Prostate gland (tissue), 2 donors: ENCODE measurements around the gene NEK6. TPM values are rescaled to one million over a fixed set of nuclear protein-coding genes. Genes with fewer than 3 reads are reported as not detected.
A peak's percentile ranks its signal among the peaks of the same experiment; 100 is the strongest.

Source experiments
- DNase-seq: peaks from one replicate; pipeline ENCODE4 v3.0.0-alpha.2; 2019; ENCODE audit warnings: low spot score
- H3K27ac ChIP-seq, 2 donors: fragments of 200-600 bp; sonication (generic); 2 replicates each; pipeline ENCODE4 v1.5.1; 2017 to 2019
- H3K27me3 ChIP-seq: fragments of 200-600 bp; sonication (generic); replicated peaks from 2 replicates; pipeline ENCODE4 v1.5.1; 2019; ENCODE audit not compliant: insufficient read depth
- H3K36me3 ChIP-seq, 2 donors: fragments of 200-600 bp; sonication (generic); 1 replicate in 1 of 2; 2 replicates in 1 of 2; pipeline versions ENCODE4 v1.5.1 to v1.8.1; 2017 to 2019
- H3K4me1 ChIP-seq: fragments of 200-600 bp; sonication (generic); replicated peaks from 2 replicates; pipeline ENCODE4 v1.5.1; 2019
- H3K4me3 ChIP-seq, 2 donors: fragments of 200-600 bp; sonication (generic); 2 replicates each; pipeline ENCODE4 v1.5.1; 2017 to 2019
- H3K9me3 ChIP-seq: fragments of 200-600 bp; sonication (generic); 2 replicates; pipeline ENCODE4 v1.5.1; 2017
- POLR2A ChIP-seq: fragments of 450-650 bp; IDR thresholded peaks from one replicate; pipeline ENCODE4 v1.6.1; 2016; ENCODE audit warnings: antibody characterized with exemption, mild to moderate bottlenecking
- POLR2AphosphoS5 ChIP-seq: sonication (generic); formaldehyde crosslinking; IDR thresholded peaks from one replicate; pipeline ENCODE4 v1.6.1; 2017; ENCODE audit warnings: antibody characterized with exemption
- WGBS: methylation state at CpG from one replicate; pipeline ENCODE4 v1.1.5; 2018; 5-methylcytosine and 5-hydroxymethylcytosine counted together
- intact Hi-C: fragments of 100-400 bp; cut with DNase I; formaldehyde crosslinking; loops from one replicate; pipeline ENCODE4 v1.14.2; 2022
- total RNA-seq, 2 donors: library from RNA; depleted of rRNA; stranded (reverse); fragments of >200 nt; gene quantifications; one replicate each; pipeline ENCODE4 v1.1.0, GENCODE V29; 2016
- TF ChIP-seq, protein P1 (sequence below), 4 experiments: fragments of 200-600 bp in 2 of 4; fragments of 450-650 bp in 2 of 4; sonication (generic) in 2 of 4; IDR thresholded peaks; 1 replicate in 3 of 4; 2 replicates in 1 of 4; pipeline ENCODE4 v1.5.1; 2016 to 2019; ENCODE audit warnings: antibody characterized with exemption in 4 of 4, mild to moderate bottlenecking in 2 of 4, moderate library complexity in 2 of 4

The NEK6 gene
- total RNA-seq, 2 donors from 2014 or later, result 32.3 to 44.2 TPM

DNA sequence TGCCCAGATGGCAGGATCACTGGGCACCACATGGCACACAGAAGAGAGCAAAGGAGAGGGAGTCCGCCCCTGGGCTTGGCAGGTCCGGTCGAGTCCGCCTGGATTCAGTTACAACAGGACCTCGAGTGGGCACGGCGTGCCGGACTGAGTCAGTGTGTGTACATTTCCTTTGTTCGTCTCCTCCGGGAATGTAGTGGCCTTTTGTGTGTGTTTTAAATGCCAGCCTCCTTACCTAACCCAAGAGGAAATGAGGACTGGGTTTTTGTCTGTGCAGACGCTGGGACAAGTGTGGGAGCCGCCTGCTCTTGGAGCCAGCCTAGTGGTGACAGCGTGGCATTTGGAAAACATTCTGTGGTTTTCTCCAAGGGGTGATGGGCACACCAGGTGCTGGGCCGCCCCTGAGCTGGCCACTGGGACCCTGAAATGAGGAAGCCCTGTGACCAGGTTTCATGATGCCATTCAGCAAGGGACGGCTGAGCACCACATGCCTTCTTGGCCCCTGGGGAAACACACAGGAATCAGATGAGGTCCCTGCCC lies 9.6 kb downstream of the NEK6 start:
- no peaks in the 10 kb centered on the region for H3K27me3 ChIP-seq
- no peaks in the 10 kb centered on the region for H3K9me3 ChIP-seq
- peak overlapping the region; percentile 57 to 78 for H3K27ac ChIP-seq
- peak; percentile 95 for DNase-seq
- intact Hi-C loops, result no loop called here
- H3K4me1 ChIP-seq, result peaks cover 37% of the 10 kb centered on the region
- peak; percentile 94 for TF ChIP-seq POLR2AphosphoS5
- TF ChIP-seq, protein P1, sequence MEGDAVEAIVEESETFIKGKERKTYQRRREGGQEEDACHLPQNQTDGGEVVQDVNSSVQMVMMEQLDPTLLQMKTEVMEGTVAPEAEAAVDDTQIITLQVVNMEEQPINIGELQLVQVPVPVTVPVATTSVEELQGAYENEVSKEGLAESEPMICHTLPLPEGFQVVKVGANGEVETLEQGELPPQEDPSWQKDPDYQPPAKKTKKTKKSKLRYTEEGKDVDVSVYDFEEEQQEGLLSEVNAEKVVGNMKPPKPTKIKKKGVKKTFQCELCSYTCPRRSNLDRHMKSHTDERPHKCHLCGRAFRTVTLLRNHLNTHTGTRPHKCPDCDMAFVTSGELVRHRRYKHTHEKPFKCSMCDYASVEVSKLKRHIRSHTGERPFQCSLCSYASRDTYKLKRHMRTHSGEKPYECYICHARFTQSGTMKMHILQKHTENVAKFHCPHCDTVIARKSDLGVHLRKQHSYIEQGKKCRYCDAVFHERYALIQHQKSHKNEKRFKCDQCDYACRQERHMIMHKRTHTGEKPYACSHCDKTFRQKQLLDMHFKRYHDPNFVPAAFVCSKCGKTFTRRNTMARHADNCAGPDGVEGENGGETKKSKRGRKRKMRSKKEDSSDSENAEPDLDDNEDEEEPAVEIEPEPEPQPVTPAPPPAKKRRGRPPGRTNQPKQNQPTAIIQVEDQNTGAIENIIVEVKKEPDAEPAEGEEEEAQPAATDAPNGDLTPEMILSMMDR (IDR thresholded peaks at IDR 0.05), result peak in 2 of 4 experiments; percentile 18 to 42
- peak; percentile 22 for TF ChIP-seq POLR2A
- WGBS, result 31% methylated on average over 15 of the region's 15 CpGs
- H3K36me3 ChIP-seq, result no peaks in the 10 kb centered on the region
- H3K4me3 ChIP-seq, result no peak overlapping the region

DNA sequence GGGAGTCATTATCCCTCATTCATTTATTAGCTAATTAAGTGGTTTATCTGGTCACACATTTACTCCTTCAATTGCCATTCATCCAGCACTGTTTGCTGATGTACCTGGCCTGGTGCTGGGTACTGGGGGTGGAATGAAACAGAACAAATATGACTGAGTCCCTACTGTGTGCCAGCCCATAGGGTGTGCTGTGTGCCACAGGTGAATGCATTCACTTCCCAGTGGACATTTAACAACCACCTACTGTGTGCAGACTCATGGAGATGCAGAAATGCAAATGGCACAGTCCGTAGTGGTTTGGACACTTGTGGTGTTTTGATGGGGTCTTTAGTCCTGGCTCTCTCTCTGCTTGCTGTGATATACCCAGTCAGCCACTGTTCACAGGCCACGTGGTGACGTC lies 10.5 kb downstream of the NEK6 start:
- Histone ChIP-seq H3K27ac (peak overlapping the region in 1 of 2 donors; percentile 78), H3K4me3 (no peak overlapping the region), H3K9me3 (no peaks in the 10 kb centered on the region), H3K4me1 (peaks cover 37% of the 10 kb centered on the region), H3K27me3 (no peaks in the 10 kb centered on the region), H3K36me3 (no peaks in the 10 kb centered on the region)
- WGBS, result 84% methylated on average over 3 of the region's 3 CpGs
- intact Hi-C loops, result no loop called here
- no peak for DNase-seq
- no peak for TF ChIP-seq POLR2A
- TF ChIP-seq, protein P1 (IDR thresholded peaks at IDR 0.05), result no peak
- TF ChIP-seq POLR2AphosphoS5, result no peak

DNA sequence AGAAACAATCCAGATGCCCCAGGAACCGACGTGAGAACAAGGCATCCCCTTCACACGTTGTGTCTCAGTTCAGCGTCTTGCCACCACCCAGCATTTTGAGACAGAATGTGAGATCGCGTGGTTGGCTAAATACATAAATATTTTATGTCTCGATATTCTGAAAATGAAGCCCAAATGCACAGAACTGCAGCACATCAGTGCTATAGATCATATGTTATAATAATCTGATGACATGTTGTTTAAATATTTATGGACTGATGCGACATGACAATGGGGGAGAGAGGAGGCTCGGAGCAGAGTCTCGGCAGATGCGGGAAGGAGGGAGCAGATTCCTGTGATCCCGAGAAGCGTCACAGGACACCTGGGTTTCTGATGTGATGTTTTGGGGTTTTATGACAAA lies 10.9 kb downstream of the NEK6 start:
- H3K4me1 ChIP-seq, result peaks cover 37% of the 10 kb centered on the region
- intact Hi-C loops, result no loop called here
- no peaks in the 10 kb centered on the region for H3K36me3 ChIP-seq
- 88% methylated on average over 13 of the region's 13 CpGs for WGBS
- H3K4me3 ChIP-seq, result no peak overlapping the region
- no peaks in the 10 kb centered on the region for H3K27me3 ChIP-seq
- DNase-seq, result no peak
- H3K27ac ChIP-seq, result peak overlapping the region in 1 of 2 donors; percentile 78
- TF ChIP-seq POLR2AphosphoS5, result no peak
- TF ChIP-seq POLR2A, result no peak
- TF ChIP-seq, protein P1 (IDR thresholded peaks at IDR 0.05), result no peak
- H3K9me3 ChIP-seq, result no peaks in the 10 kb centered on the region

DNA sequence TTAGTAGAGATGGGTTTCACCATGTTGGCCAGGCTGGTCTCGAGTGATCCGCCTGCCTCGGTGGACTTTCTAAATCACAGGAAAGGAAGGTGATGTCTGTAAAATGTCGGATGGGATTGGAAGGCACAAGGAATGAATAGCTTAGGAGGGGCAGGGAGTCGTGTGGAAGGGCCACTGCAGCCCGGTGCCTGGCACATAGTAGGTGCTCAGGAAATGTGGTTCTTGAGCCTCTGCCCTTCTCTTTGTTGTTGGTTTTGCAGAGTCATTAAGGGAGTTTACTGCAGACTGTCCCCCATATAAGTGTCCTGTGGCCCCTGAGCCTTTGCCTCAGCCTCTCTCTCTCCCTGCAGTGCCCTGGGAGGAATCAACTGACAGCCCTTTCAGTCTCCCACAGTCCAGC lies 11.8 kb downstream of the NEK6 start:
- 93% methylated on average over 6 of the region's 6 CpGs for whole genome bisulfite sequencing
- Histone ChIP-seq H3K36me3 (no peaks in the 10 kb centered on the region), H3K9me3 (no peaks in the 10 kb centered on the region), H3K27me3 (no peaks in the 10 kb centered on the region), H3K4me1 (peaks cover 33% of the 10 kb centered on the region), H3K27ac (peak overlapping the region in 1 of 2 donors; percentile 78), H3K4me3 (no peak overlapping the region)
- TF ChIP-seq POLR2AphosphoS5, result no peak
- TF ChIP-seq, protein P1 (IDR thresholded peaks at IDR 0.05), result no peak
- TF ChIP-seq POLR2A, result no peak
- intact Hi-C loops, result no loop called here
- no peak for DNase-seq
